Measurements from ENCODE around the gene HEXD. TPM values are rescaled to one million over a fixed set of nuclear protein-coding genes. Genes with fewer than 3 reads are reported as not detected.
"Not testable (repeated sequence)": the region's sequence is repeated elsewhere in the genome, so short reads cannot be mapped to it uniquely, and the experiment has no call there.

The HEXD gene
- total and polyA plus RNA-seq, 4 donors = 5.6 to 19.9 (median 12.2) TPM

GRCh38 chr17:82376042-82376730 is 42.0 kb upstream of the HEXD start:
- Histone ChIP-seq H3K27me3 (ENCODE audit: control insufficient read depth in 4 of 4, insufficient read depth in 4 of 4, low read length in 3 of 4) (peaks cover 0 to 17% (median 4%) of the 10 kb centered on the region in 4 donors), H3K4me3 (ENCODE audit: low read depth in 1 of 3, low read length in 3 of 3) (no peak overlapping the region), H3K4me1 (ENCODE audit: control insufficient read depth in 4 of 4, insufficient read depth in 4 of 4, low read length in 3 of 4) (peaks cover 0 to 17% (median 8%) of the 10 kb centered on the region in 4 donors), H3K9ac (ENCODE audit: low read depth in 1 of 2, low read length in 2 of 2) (no peak overlapping the region), H3K27ac (ENCODE audit: low read depth in 1 of 2, low read length in 2 of 2) (no peak overlapping the region), H3K9me3 (ENCODE audit: control insufficient read depth in 4 of 4, low read length in 3 of 4) (no peaks in the 10 kb centered on the region), H3K36me3 (ENCODE audit: control insufficient read depth in 4 of 4, insufficient read depth in 3 of 4, low read depth in 1 of 4, low read length in 3 of 4) (no peaks in the 10 kb centered on the region)
- TF ChIP-seq RXRA (IDR thresholded peaks at IDR 0.05) (peak in 1 of 2 donors; percentile 22), TAF1 (conservative IDR thresholded peaks at IDR 0.05) (no peak), EGR1 (IDR thresholded peaks at IDR 0.05; ENCODE audit: low read depth in 2 of 2) (no peak)
- no peak for DNase-seq (ENCODE audit: low spot score)
- WGBS = 71% methylated on average over 16 of the region's 16 CpGs

- H3K9ac ChIP-seq (ENCODE audit: low read depth in 1 of 2, low read length in 2 of 2); H3K9me3 ChIP-seq (ENCODE audit: control insufficient read depth in 4 of 4, low read length in 3 of 4); DNase-seq (ENCODE audit: low spot score); H3K36me3 ChIP-seq (ENCODE audit: control insufficient read depth in 4 of 4, insufficient read depth in 3 of 4, low read depth in 1 of 4, low read length in 3 of 4); H3K27ac ChIP-seq (ENCODE audit: low read depth in 1 of 2, low read length in 2 of 2); H3K27me3 ChIP-seq (ENCODE audit: control insufficient read depth in 4 of 4, insufficient read depth in 4 of 4, low read length in 3 of 4); H3K4me3 ChIP-seq (ENCODE audit: low read depth in 1 of 3, low read length in 3 of 3); H3K4me1 ChIP-seq (ENCODE audit: control insufficient read depth in 4 of 4, insufficient read depth in 4 of 4, low read length in 3 of 4): not testable (repeated sequence)
- 63% methylated on average over 3 of the region's 5 CpGs for WGBS
Measured at GRCh38 chr17:82377294-82377693, 40.9 kb upstream of the HEXD start.

GRCh38 chr17:82377924-82378740 is 40.0 kb upstream of the HEXD start:
- Histone ChIP-seq H3K9me3 (ENCODE audit: control insufficient read depth in 4 of 4, low read length in 3 of 4) (no peaks in the 10 kb centered on the region), H3K4me3 (ENCODE audit: low read depth in 1 of 3, low read length in 3 of 3) (no peak overlapping the region), H3K27ac (ENCODE audit: low read depth in 1 of 2, low read length in 2 of 2) (no peak overlapping the region), H3K36me3 (ENCODE audit: control insufficient read depth in 4 of 4, insufficient read depth in 3 of 4, low read depth in 1 of 4, low read length in 3 of 4) (no peaks in the 10 kb centered on the region), H3K27me3 (ENCODE audit: control insufficient read depth in 4 of 4, insufficient read depth in 4 of 4, low read length in 3 of 4) (peaks cover 0 to 7% (median 3%) of the 10 kb centered on the region in 4 donors), H3K4me1 (ENCODE audit: control insufficient read depth in 4 of 4, insufficient read depth in 4 of 4, low read length in 3 of 4) (peaks cover 0 to 8% (median 5%) of the 10 kb centered on the region in 4 donors), H3K9ac (ENCODE audit: low read depth in 1 of 2, low read length in 2 of 2) (no peak overlapping the region)
- TF ChIP-seq ATF3 (IDR thresholded peaks at IDR 0.05) (no peak), FOXA1 (IDR thresholded peaks at IDR 0.05) (no peak), REST (IDR thresholded peaks at IDR 0.05) (no peak), SP1 (IDR thresholded peaks at IDR 0.05) (no peak), RXRA (IDR thresholded peaks at IDR 0.05) (no peak), ZBTB33 (IDR thresholded peaks at IDR 0.05) (no peak), TAF1 (conservative IDR thresholded peaks at IDR 0.05) (no peak), MAX (IDR thresholded peaks at IDR 0.05) (no peak), CTCF (IDR thresholded peaks at IDR 0.05; ENCODE audit: low read depth, low read length, missing input control) (no peak), GABPA (IDR thresholded peaks at IDR 0.05 in 1 of 2, conservative IDR thresholded peaks at IDR 0.05 in 1 of 2) (no peak), NR2F2 (IDR thresholded peaks at IDR 0.05) (no peak), RAD21 (IDR thresholded peaks at IDR 0.05) (no peak), EGR1 (IDR thresholded peaks at IDR 0.05; ENCODE audit: low read depth in 2 of 2) (no peak), HNF4A (conservative IDR thresholded peaks at IDR 0.05) (no peak), FOXA2 (IDR thresholded peaks at IDR 0.05) (no peak), HNF4G (IDR thresholded peaks at IDR 0.05) (no peak), YY1 (IDR thresholded peaks at IDR 0.05) (no peak), JUND (IDR thresholded peaks at IDR 0.05) (no peak)
- WGBS = 83% methylated on average over 31 of the region's 31 CpGs
- no peak for DNase-seq (ENCODE audit: low spot score)

Measured in liver (tissue), 9 donors.